HPDE6-E6E7 (cell line): ENCODE results near the gene DACT1.
A peak's percentile ranks its signal among the peaks of the same experiment; 100 is the strongest.

ENCODE experiments used
- DNase-seq: peaks from one replicate; pipeline ENCODE4 v3.0.0; 2011; ENCODE audit warnings: missing footprints; ENCODE audit errors: extremely low spot score

DACT1 gene

DNA sequence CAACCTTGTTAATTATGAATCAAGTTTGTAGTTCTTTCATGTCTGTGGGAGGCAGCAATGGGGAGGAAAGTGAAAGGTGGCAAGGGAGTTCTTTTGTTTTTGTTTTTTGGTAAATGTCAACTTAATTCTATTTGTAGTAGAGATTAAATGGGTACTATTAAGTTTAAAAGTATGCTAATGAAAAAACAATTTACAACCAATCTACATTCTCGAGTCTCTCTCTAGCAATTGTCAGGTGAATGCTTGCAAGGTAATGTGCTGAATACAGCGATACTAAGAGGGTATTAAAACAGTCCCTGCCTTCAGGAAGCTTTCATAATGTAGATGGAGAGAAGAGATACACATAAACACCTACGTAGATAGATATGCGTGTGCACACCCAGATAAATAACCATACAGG lies 1.6 kb upstream of the DACT1 start:
- DNase-seq: no peak

DNA sequence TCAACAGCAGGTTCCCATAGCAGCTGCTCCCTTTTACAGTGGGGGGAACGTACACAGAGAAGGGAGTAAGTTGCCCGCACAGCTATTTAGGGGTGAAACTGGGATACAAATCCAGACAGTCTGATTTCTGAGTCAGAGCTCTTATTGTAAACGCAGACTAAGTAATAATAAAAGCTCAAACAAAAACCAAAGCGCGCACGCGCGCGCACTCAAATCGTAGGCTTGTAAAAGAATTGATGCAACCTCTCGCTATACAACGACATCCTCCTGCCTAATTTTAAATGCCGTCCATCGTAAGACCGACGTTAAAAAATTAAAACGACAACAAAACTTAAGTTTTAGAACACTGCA lies 747 bp upstream of the DACT1 start:
- DNase-seq: no peak

DNA sequence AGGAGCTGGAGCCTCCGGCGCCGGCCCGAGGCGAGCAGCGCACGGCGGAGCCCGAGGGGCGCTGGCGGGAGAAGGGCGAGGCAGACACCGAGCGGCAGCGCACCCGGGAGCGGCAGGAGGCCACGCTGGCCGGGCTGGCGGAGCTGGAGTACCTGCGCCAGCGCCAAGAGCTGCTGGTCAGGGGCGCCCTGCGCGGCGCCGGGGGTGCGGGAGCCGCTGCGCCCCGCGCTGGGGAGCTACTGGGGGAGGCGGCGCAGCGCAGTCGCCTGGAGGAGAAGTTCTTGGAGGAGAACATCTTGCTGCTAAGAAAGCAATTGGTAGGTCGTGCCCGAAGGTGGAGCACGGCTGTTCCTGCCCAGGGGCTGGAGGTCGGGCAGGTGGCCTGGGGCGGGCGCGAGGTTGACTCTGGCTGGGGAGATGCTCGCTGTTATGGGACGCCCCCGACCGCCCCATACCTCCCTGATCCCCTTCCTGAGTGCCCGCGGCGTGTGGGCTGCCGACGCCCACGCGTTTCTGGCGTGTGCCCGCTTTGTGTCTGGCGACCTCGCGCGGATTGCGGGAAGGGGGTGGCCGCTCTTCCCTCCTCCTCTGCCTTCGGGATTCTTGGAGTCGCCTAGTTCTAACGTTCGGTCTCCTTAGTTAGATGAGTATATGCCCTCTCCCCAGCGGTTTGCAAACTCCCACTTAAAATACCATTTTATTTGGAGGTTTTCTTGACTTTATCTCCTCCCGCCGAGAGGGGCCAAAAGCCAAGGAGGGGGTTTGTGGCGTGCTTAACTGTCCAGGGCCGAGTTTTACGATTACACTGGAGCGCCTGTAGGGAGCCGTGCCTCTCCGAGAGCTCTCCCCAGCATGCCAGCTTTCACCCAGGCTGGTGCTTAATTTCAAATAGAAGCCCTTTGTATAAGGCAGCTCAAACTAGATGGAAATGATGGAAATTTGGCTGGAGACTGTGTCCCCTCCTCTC lies 752 bp downstream of the DACT1 start:
- no peak for DNase-seq

DNA sequence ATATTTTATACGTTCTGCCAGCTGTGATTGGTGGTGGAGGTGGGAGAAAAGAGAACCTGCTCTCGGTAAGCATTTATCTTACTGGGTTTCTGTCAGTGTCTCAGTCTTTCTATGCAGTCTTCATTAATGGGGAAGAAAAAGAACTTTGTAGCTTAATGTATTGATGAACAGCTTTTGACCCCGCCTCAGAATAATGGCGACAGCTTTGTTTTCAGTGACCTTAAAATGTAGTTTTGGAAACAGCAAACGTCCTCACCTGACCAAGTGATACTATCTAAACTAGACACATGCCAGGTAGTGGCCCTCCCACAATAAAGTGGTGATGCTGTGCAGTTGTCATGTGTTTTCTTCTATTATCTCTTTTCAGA lies 1.4 kb downstream of the DACT1 start:
- no peak for DNase-seq

DNA sequence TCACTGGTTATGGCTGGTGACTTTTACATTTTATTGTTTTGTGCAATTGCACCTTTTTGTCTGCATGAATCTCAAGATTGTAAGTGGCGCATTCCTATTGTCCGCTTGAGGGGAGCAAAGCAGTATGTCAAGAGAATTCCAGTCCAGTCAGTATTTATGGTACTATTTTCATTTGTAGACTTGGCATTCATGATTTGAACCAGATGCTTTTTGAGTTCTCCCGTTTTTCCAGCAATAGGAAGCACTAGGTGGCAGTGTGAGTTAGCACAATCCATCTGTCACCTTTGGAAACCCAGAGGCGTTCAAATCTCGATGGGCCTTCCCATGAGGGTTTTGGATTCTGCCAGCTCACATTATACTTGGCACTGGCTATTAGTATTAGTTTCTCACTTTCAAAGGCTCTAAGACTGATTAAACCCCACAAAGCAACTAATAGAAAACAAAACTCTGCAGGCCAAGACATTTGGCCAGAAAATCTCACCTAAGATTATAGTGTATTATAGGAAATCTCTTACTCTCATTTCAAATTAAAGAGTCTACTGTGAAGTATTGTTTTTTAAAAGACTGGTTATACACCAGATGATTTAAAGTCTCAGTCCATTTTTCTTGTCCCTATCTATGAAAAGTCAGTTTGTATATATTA lies 2.2 kb downstream of the DACT1 start:
- peak; percentile 43 for DNase-seq

DNA sequence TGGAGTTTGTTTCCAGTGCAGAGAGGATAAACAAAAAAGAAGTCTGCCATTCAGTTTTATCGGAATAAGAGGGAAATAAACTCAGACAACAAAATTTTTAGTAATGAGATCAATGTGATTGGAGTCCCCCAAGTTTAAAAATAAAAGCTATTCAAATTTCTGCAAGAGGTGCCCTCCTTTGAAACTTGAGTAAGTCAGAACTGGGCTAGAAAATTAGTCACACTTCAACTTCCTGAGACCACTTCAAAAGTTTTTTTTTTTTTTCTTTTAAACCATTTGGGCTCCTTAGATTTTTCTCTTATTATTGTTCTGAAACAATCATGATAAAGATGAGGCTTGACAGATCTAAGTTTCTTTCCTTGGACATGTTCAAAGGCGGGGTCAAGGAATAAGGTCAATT lies 3.2 kb downstream of the DACT1 start:
- DNase-seq: no peak

DNA sequence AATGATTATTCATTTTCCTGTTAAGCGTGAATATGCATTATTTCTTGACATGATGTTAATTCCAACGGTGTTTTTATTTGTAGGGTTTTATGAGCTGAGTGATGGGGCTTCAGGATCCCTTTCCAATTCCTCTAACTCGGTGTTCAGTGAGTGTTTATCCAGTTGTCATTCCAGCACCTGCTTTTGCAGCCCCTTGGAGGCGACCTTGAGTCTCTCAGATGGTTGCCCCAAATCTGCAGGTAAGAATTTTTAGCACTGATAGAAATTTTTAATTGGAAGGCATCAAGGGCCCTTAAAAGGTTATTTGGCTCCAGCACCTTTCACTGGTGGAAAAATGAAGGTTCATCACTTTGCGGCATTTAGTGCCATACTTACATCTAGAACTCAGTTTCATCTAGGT lies 3.7 kb downstream of the DACT1 start:
- DNase-seq: no peak

DNA sequence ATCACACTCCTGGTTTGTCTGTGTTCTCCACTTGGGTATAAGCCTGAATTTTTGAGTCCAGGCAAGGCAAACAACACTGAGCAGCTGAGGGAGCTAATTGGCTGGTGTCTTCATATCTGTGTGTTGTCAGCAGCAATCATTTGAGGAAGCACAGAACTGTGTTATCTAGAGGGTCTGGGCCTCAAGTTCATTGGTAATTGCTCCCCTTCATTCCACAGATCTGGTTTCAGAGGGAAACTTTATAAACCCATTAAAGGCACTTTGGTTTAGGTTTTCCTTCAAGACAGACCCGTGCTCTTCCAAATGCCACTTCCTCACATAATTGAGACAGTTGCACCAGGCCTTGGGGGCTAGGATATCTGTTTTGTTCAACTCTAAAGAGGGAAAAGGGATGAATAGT lies 5.6 kb downstream of the DACT1 start:
- DNase-seq: no peak

DNA sequence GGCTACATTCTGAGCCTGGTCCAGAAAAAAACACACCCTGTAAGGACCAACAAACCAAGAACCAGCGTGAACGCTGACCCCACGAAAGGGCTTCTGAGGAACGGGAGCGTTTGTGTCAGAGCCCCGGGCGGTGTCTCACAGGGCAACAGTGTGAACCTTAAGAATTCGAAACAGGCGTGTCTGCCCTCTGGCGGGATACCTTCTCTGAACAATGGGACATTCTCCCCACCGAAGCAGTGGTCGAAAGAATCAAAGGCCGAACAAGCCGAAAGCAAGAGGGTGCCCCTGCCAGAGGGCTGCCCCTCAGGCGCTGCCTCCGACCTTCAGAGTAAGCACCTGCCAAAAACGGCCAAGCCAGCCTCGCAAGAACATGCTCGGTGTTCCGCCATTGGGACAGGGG lies 7.9 kb downstream of the DACT1 start:
- no peak for DNase-seq

DNA sequence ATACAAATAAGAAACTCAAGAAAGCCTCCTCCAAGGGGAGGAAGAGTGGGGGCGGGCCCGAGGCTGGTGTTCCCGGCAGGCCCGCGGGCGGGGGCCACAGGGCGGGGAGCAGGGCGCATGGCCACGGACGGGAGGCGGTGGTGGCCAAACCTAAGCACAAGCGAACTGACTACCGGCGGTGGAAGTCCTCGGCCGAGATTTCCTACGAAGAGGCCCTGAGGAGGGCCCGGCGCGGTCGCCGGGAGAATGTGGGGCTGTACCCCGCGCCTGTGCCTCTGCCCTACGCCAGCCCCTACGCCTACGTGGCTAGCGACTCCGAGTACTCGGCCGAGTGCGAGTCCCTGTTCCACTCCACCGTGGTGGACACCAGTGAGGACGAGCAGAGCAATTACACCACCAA lies 8.7 kb downstream of the DACT1 start:
- no peak for DNase-seq

DNA sequence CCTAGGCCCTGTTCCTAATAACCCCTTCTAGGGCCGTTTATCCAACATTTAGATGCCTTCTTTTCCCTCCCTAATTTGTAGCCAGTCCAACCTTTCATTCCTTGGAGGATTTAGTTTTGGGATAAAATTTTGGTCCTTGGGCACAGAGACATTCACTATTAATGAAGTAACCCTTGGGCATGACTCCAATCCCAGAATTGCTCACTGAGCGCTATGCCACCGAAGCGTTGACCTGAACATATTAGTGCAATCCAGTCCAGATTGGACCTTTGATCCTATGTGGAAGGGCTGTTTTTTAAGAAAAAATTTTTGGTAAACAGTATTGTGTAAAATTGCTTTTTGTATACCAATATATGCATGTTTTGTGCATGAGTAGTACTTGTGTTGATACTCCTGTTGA lies 10.0 kb downstream of the DACT1 start:
- DNase-seq: no peak

DNA sequence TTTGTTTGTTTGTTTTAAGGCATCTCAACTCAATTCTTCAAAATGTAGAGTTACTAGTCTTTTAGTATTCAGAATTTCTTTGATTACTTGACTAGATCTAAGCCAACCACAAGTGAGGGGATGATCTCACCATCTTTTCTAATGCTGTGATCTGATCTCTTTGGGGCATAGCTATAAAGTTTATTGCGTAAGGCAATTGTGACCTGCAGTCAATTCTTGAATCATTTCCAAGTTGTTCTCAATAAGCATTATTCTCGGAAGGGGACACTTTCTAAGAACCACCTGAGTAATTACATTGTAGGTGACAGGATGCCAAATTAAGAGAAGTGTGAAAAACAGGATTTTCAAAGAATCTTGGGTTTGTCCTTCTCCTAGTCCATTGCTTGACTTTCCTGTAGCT lies 13.1 kb downstream of the DACT1 start:
- no peak for DNase-seq

DNA sequence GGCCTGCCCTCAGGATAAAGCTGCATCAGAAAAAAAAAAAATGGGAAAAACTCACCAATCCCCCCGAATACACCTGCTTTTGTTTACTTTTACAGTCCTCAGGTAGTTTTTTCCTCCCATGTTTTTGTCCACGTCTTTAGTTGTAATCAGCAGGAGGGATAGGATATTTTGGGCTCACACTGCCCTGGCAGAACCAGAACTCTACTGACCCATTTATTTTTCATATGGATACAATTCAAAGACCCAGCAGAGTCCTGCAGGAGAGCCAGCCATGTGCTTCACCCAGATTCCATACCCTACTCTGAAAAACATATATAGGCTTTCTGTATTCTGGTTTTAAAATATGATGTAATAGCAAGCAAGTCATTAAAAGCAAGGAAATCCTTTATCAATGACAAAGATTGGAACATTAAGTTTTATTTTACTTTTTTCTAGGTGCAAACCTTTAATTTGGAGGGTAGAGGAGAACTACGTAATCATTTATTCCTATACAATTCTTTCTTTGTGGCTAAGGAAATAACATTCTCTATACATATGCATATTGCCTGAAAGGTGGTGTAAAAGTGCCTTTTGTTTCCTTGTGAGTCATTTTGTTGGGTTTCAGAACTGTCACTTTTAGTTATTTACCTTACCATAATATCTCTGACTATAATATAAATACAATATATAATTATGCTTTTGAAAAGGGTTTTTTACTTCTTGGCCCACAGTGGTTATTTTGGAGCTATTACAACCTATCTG lies 19.1 kb downstream of the DACT1 start:
- DNase-seq: no peak

DNA sequence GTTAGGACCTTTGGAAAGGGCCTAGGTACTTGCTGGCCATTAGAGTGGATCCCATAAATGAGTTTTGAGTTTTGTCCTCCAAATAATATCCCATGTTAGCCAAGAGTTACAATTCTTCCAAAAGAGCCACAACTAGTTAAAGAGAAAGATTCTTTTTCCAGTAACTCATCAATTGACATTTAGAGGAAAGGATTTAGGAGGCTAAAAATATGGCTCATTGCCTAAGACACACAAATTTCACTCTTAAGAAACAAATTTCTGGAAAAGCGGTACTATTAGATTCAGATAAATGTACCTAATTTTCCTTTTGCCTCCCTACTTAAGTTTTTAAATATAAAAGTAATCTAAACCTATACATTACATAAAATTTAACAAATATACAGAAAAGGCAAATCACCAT lies 21.3 kb downstream of the DACT1 start:
- DNase-seq: no peak

DNA sequence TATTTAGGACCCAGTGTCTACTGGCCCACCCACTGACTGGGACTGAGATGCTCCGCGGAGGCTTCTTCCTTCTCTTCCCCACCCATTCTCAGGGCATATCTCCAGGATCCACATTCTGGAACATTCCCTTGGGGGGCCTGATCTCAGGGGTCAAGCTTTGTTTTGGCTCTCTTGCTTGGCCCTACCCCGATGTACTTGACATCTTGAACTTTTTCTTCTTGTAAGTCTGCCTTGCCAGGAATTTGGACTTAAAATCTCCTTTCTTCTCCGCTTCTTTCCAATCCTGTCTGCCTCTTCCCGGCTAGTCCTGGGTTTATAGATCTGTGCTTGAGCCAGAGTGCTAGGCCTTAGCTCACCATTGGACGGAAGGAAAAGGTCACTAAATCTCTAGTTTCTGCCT lies 22.1 kb downstream of the DACT1 start:
- no peak for DNase-seq

DNA sequence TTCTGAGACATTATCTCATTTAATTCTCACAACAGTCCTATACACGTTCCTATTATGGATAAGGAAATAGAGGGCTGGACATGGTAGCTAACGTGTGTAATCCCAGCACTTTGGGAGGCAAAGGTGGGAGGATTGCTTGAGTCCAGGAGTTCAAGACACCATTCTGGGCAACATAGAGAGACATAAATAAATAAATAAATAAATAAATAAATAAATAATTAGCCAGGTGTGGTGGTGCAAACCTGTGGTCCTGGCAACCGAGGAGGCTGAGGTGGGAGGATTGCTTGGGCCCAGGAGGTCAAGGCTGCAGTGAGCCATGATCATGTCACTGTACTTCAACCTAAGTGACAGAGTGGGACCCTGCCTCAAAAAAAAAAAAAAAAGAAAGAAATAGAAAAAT lies 22.6 kb downstream of the DACT1 start:
- DNase-seq: no peak

DNA sequence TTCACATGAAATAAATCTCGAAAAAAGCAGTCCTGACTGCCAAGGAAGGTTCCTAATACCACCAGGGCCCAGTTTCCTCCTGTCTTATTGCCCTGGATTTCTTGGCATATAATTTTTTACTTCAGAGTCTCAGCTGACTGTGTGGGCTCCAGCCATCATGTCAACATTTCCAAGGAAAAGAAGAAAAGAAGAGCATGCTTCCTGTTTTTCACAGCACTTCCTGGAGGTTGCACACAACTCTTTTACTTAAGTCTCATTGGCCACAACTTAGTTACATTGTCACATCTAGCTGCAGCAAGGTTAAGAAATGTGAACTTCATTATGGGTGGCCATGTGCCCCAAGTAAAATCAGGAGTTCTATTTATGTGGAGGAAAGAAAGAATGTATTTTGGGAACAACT lies 24.3 kb downstream of the DACT1 start:
- DNase-seq: no peak

DNA sequence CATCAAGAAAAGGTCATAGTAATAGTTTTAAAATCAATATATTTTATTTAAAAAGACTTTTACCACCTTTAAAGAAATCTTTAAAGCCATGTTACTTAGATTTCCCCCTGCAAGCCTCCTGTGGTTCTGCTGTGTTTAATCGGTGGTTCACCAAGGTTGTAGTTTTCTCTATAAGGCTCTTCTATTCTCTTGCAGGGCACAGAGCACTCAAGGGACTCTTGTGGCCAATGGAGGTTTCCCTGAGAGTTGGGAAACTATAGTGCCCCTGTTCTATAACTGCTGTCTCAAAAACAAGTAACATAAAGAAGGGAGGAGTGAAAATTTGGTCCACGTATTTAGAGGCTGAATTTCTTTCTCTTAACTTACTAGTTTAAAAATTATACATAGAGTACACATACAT lies 25.0 kb downstream of the DACT1 start:
- DNase-seq: no peak

DNA sequence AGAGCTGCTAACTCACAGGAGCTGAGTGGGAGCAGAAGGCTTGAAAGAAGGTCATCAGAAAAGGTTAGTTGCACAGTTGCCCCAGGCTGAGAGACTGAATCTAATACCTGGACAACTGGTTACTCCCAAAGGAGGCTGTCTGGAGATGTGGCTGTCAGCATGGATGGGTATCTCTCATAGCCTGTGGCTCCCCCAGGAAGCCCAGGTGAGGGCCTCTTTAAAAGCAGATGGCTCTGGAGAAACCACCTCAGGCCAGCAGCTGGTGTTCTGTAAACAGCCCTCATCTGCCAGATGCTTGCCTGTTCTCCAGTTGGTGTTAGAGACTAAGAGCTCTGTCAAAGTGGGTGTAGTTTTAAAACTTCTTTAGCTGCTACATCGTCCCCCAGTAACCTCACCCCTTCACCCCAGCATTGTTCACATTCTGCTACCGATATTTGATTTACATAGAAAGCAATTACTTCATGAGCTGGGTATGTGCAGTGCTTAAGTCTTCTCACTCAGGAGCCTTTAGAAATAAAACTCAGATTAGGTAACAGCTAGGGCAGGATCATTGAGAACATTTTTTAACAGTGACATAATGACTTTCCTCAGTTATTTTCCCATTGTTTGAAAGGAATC lies 25.8 kb downstream of the DACT1 start:
- peak; percentile 20 for DNase-seq

DNA sequence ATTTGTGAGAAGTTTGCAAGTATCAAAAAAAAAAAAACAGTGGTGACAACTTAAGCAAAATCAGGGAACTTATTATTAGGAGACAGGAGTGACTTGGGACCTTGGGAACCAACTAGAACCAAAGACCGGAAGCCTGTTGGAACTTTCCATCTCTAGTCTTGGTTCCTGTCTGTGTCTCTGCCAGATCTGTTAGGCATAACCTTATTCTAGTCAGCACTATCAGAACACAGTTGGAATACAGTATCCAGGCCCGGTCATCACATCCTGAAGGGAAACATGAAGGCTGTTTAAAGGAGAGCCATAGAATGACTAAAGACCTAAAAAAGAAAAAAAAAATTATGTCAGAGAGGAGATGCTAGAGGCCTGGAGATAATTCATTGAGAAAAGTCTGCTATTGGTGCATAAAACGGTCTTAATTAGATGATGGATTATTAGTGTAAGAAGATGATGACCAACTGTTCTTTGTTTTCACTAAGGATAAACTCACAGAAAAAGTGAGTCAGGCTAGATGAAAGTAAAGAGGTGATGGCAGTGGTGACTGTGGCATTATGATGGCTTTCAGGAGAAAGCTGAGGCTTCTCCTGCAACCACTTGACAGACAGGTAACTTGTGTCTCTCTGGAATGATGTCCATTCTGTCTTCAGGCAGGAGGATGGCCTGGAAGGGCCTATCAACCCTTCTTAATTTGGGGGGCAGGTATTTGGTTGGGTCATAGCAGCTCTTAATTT lies 28.2 kb downstream of the DACT1 start:
- no peak for DNase-seq

DNA sequence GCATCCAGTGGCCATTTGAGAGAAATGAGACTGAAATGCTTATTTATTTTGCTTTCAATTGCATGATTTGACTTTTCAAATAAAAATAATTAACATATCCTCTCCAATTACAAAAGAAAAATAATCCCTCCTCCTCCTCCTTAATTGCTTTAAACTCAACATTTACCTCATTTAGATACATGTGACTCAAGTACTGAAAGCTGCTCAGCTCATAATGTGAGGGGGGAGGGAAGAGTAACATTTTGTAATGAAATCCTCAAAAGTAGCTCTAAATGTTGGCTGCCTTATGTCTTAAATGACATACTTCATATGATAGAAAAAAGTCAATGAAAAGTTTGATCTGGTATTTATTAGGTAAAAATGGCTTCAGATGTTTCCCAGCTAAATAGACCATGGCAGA lies 29.0 kb downstream of the DACT1 start:
- DNase-seq: no peak

DNA sequence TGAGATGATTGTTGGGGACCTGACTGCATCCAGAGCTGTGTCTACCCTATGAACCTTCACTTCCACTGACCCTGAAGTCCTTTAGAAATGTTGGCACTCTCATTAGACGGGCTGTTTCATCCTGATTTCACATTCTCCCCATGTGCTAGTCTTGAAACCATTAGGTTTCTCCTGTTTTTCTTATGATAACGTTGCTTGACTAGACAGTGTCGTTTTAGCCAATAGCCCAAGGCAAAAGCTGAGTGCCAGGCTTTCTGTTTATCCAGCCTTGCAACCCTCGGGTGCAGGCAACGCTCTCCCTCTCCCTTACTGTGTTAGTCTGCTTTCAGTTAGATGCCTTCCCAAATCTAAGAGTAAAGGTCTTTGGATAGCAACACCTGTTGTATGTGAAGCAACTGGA lies 30.1 kb downstream of the DACT1 start:
- DNase-seq: no peak
